ENCODE measurements around the gene STXBP1.

DNA sequence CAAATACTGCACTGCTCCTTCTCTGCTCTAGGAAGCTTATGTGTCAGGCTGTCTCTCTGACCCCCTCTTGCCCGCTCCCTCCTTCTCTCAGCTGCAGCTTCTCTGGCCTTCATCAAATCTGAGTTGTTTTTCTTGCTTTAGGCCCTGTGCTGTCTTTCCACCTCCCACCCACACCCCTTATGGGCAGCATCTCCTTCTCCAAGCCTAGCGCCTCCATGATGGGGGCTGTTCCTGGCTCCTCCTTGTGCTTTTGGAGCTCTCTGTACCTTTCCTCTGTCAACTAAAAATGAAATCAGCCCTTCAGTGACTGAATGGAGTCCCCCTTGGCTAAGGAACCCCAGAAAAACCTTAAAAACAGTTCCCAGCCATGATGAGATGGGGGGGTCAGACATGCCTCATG is 88.1 kb downstream of the STXBP1 start:
- TF ChIP-seq, protein P1, sequence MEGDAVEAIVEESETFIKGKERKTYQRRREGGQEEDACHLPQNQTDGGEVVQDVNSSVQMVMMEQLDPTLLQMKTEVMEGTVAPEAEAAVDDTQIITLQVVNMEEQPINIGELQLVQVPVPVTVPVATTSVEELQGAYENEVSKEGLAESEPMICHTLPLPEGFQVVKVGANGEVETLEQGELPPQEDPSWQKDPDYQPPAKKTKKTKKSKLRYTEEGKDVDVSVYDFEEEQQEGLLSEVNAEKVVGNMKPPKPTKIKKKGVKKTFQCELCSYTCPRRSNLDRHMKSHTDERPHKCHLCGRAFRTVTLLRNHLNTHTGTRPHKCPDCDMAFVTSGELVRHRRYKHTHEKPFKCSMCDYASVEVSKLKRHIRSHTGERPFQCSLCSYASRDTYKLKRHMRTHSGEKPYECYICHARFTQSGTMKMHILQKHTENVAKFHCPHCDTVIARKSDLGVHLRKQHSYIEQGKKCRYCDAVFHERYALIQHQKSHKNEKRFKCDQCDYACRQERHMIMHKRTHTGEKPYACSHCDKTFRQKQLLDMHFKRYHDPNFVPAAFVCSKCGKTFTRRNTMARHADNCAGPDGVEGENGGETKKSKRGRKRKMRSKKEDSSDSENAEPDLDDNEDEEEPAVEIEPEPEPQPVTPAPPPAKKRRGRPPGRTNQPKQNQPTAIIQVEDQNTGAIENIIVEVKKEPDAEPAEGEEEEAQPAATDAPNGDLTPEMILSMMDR (IDR thresholded peaks at IDR 0.05; ENCODE audit: control extremely low read depth in 1 of 3, insufficient read depth in 1 of 3, low read depth in 1 of 3, low read length in 3 of 3) = no peak
- no peak for TF ChIP-seq ATF3 (IDR thresholded peaks at IDR 0.05; ENCODE audit: insufficient read depth, low read depth, low read length)
- no peak for TF ChIP-seq PHF8 (conservative IDR thresholded peaks at IDR 0.05; ENCODE audit: low read depth, low read length)
- TF ChIP-seq SIN3A (conservative IDR thresholded peaks at IDR 0.05 in 1 of 2, IDR thresholded peaks at IDR 0.05 in 1 of 2; ENCODE audit: low read depth in 1 of 2, low read length in 2 of 2) = no peak
- TF ChIP-seq SIRT6 (IDR thresholded peaks at IDR 0.05; ENCODE audit: low read length) = no peak
